CD4-positive, alpha-beta T cell treated with Interleukin-2 at 100 ng/mL for 4 hours (primary cell): ENCODE measurements around the gene KCTD19.
A peak's percentile ranks its signal among the peaks of the same experiment; 100 is the strongest.
"Not testable (repeated sequence)": the region's sequence is repeated elsewhere in the genome, so short reads cannot be mapped to it uniquely, and the experiment has no call there.

Experiments used
- DNase-seq: peaks from one replicate; pipeline ENCODE4 v3.0.0-alpha.2; 2020; ENCODE audit warnings: low spot score

The KCTD19 gene

GRCh38 chr16:67326472-67327309 is at the start of gene KCTD19, which contains the start of gene LRRC36:
KCTD19 (minus strand) TSS chr16:67326741; CDS start chr16:67326707, 34 bp downstream.
LRRC36 (plus strand) TSS chr16:67326815; CDS start chr16:67326863, 48 bp downstream.
- DNase-seq: peak; percentile 50

- DNase-seq: not testable (repeated sequence)
Measured at GRCh38 chr16:67376012-67376411, 49.5 kb upstream of the KCTD19 start.

- no peak for DNase-seq
Measured at GRCh38 chr16:67372664-67373063, 46.1 kb upstream of the KCTD19 start.

GRCh38 chr16:67370661-67371060 is 44.1 kb upstream of the KCTD19 start:
- DNase-seq: no peak

GRCh38 chr16:67364600-67365235 is 38.2 kb upstream of the KCTD19 start:
- no peak for DNase-seq

GRCh38 chr16:67361038-67361437 is 34.5 kb upstream of the KCTD19 start:
- no peak for DNase-seq

GRCh38 chr16:67359540-67360269 is 33.2 kb upstream of the KCTD19 start:
- DNase-seq: not testable (repeated sequence)

GRCh38 chr16:67357561-67357960 is 31.0 kb upstream of the KCTD19 start:
- no peak for DNase-seq

GRCh38 chr16:67356396-67356795 is 29.9 kb upstream of the KCTD19 start:
- no peak for DNase-seq

- not testable (repeated sequence) for DNase-seq
Measured at GRCh38 chr16:67352463-67352862, 25.9 kb upstream of the KCTD19 start.

- DNase-seq: no peak
Measured at GRCh38 chr16:67350324-67350723, 23.8 kb upstream of the KCTD19 start.

- peak; percentile 43 for DNase-seq
Measured at GRCh38 chr16:67349172-67349571, 22.6 kb upstream of the KCTD19 start.

- no peak for DNase-seq
Measured at GRCh38 chr16:67346341-67346740, 19.8 kb upstream of the KCTD19 start.

- no peak for DNase-seq
Measured at GRCh38 chr16:67345401-67345800, 18.9 kb upstream of the KCTD19 start.

- no peak for DNase-seq
Measured at GRCh38 chr16:67342616-67343015, 16.1 kb upstream of the KCTD19 start.

- DNase-seq: no peak
Measured at GRCh38 chr16:67341250-67341649, 14.7 kb upstream of the KCTD19 start.

GRCh38 chr16:67339453-67339852 is 12.9 kb upstream of the KCTD19 start:
- no peak for DNase-seq

GRCh38 chr16:67336648-67337047 is 10.1 kb upstream of the KCTD19 start:
- no peak for DNase-seq

GRCh38 chr16:67336116-67336515 is 9.6 kb upstream of the KCTD19 start:
- DNase-seq: no peak

- no peak for DNase-seq
Measured at GRCh38 chr16:67333315-67333714, 6.8 kb upstream of the KCTD19 start.

GRCh38 chr16:67329901-67330300 is 3.4 kb upstream of the KCTD19 start:
- DNase-seq: no peak

GRCh38 chr16:67327743-67328142 is 1.2 kb upstream of the KCTD19 start:
- DNase-seq: no peak

GRCh38 chr16:67326115-67326471 is 448 bp downstream of the KCTD19 start:
- DNase-seq: no peak
